Dendritic cell treated with granulocyte-macrophage colony-stimulating factor and Interleukin-4, amounts not matched to agents 40 ng/mL and 50 ng/mL, for 4 days (primary cell): ENCODE data around the gene FSTL4.

Experiments used
- H3K27ac Mint-ChIP-seq: one replicate; pipeline ENCODE4 v1.8.0; 2022; ENCODE audit warnings: mild to moderate bottlenecking, mixed read lengths
- H3K27me3 Mint-ChIP-seq: one replicate; pipeline ENCODE4 v1.8.0; 2022; ENCODE audit warnings: mild to moderate bottlenecking, mixed read lengths
- H3K36me3 Mint-ChIP-seq: one replicate; pipeline ENCODE4 v1.8.0; 2022; ENCODE audit warnings: low read depth, mixed read lengths
- H3K4me1 Mint-ChIP-seq: one replicate; pipeline ENCODE4 v1.8.0; 2022; ENCODE audit warnings: low read depth, mixed read lengths
- H3K4me3 Mint-ChIP-seq: one replicate; pipeline ENCODE4 v1.8.0; 2022; ENCODE audit warnings: mild to moderate bottlenecking, moderate library complexity, mixed read lengths
- H3K9me3 Mint-ChIP-seq: one replicate; pipeline ENCODE4 v1.8.0; 2022; ENCODE audit warnings: mixed read lengths
- intact Hi-C: fragments of 100-400 bp; cut with micrococcal nuclease; formaldehyde crosslinking; loops from one replicate; pipeline ENCODE4 v1.15.0; 2022

The FSTL4 gene

GRCh38 chr5:133482028-133482427 is 130.3 kb downstream of the FSTL4 start:
- peaks cover 21% of the 10 kb centered on the region for H3K27me3 Mint-ChIP-seq
- intact Hi-C loops = no loop called here
- H3K4me3 Mint-ChIP-seq = no peak overlapping the region
- no peaks in the 10 kb centered on the region for H3K36me3 Mint-ChIP-seq
- H3K4me1 Mint-ChIP-seq = peaks cover 6% of the 10 kb centered on the region
- H3K27ac Mint-ChIP-seq = no peak overlapping the region
- no peaks in the 10 kb centered on the region for H3K9me3 Mint-ChIP-seq

GRCh38 chr5:133480866-133481265 is 131.5 kb downstream of the FSTL4 start:
- H3K9me3 Mint-ChIP-seq = no peaks in the 10 kb centered on the region
- no peaks in the 10 kb centered on the region for H3K36me3 Mint-ChIP-seq
- intact Hi-C loops = no loop called here

DNA sequence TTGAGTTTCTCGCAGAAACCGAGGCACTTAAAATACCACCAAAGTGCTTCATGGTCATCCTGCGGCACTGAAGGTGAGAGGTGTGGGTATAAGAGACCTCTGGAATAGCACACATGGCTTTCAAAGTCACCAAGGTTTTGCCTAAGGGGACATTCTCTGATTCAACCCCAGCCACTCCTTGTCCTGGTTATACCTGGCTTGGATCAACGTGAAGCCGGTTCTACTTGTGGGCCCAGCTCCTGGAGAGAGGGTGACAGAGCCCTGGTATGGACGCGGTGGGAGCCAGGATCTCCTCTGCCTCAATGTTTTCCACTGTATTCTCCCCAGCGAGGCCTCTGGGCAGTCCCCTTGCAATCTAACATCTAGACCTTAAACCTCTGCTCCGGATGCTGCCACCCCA is 132.0 kb downstream of the FSTL4 start:
- no peak overlapping the region for H3K4me3 Mint-ChIP-seq
- intact Hi-C loops = no loop called here
- no peaks in the 10 kb centered on the region for H3K36me3 Mint-ChIP-seq
- H3K4me1 Mint-ChIP-seq = peaks cover 6% of the 10 kb centered on the region
- no peak overlapping the region for H3K27ac Mint-ChIP-seq
- H3K27me3 Mint-ChIP-seq = peaks cover 24% of the 10 kb centered on the region
- no peaks in the 10 kb centered on the region for H3K9me3 Mint-ChIP-seq

More at GRCh38 chr5:133480866-133481265, 131.5 kb downstream of the FSTL4 start:
- peaks cover 6% of the 10 kb centered on the region for H3K4me1 Mint-ChIP-seq
- no peak overlapping the region for H3K27ac Mint-ChIP-seq
- H3K4me3 Mint-ChIP-seq = no peak overlapping the region
- peaks cover 22% of the 10 kb centered on the region for H3K27me3 Mint-ChIP-seq

GRCh38 chr5:133478199-133478985 is 133.9 kb downstream of the FSTL4 start:
- no peaks in the 10 kb centered on the region for H3K9me3 Mint-ChIP-seq
- intact Hi-C loops = no loop called here
- no peaks in the 10 kb centered on the region for H3K36me3 Mint-ChIP-seq
- H3K27me3 Mint-ChIP-seq = peaks cover 39% of the 10 kb centered on the region
- H3K27ac Mint-ChIP-seq = no peak overlapping the region
- peaks cover 5% of the 10 kb centered on the region for H3K4me1 Mint-ChIP-seq
- H3K4me3 Mint-ChIP-seq = no peak overlapping the region

DNA sequence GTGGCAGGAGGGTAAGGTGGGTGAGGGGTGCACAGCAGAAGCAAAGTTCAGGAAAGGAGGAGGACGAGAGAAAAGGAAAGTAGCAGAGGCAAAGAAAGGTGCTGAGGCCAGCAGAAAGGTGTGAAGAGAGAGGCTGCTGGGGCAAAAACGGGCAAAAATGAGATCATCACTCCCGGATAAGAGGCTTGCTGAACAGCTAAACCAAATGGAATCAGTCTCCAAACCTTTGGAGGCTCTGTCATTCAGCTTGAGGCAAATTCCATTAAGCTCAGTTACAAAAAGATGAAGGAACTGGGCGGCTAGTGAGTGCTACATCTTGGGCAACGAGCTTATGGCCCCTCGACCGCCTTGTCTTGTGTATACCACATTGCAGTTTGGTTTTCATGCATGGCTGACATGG is 136.4 kb downstream of the FSTL4 start:
- no peak overlapping the region for H3K4me3 Mint-ChIP-seq

DNA sequence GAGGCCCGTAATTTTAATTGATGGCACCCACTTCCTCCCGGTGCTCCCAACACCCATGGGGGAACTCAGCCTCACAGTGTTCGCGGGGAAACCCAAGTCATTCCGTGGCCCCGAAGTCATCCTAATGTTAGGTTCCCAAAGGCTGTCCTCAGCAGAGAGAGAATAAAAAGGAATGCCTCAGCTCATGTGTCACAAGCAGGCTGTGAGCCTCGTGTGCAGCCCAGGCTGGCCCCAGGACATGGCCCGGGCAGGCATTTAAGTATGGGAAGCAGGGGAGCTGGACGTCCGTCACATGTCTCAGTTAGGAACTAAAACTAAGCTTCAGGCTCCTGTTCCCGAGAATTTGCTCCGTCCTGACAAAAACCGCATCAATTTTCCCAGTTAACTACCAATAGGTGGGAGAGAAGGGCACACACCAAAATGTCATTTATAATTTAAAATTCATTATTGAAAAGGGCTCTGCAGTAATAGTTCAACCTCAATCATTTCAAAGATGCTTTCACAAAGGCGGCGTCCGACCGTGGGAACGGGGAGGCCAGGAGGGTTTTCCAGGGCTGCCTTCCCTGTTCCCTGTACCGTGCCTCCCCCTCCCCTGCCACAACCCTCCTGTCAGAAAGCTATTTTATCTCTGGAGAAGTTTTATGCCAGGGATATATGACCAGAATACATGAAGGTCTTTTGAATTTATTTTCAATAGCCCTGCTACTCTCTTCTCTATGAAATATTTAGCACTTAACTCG is 137.3 kb downstream of the FSTL4 start:
- H3K4me3 Mint-ChIP-seq = no peak overlapping the region
- peaks cover 17% of the 10 kb centered on the region for H3K4me1 Mint-ChIP-seq
- intact Hi-C loops = no loop called here
- H3K36me3 Mint-ChIP-seq = no peaks in the 10 kb centered on the region
- H3K9me3 Mint-ChIP-seq = no peaks in the 10 kb centered on the region
- no peak overlapping the region for H3K27ac Mint-ChIP-seq
- H3K27me3 Mint-ChIP-seq = peaks cover 49% of the 10 kb centered on the region

More for the DNA sequence above, 136.4 kb downstream of the FSTL4 start:
- no peaks in the 10 kb centered on the region for H3K36me3 Mint-ChIP-seq
- H3K27ac Mint-ChIP-seq = no peak overlapping the region
- peaks cover 49% of the 10 kb centered on the region for H3K27me3 Mint-ChIP-seq
- H3K9me3 Mint-ChIP-seq = no peaks in the 10 kb centered on the region
- peaks cover 14% of the 10 kb centered on the region for H3K4me1 Mint-ChIP-seq
- intact Hi-C loops = no loop called here

GRCh38 chr5:133473291-133473690 is 139.1 kb downstream of the FSTL4 start:
- Mint-ChIP-seq H3K4me3 (no peak overlapping the region), H3K9me3 (no peaks in the 10 kb centered on the region), H3K27ac (no peak overlapping the region), H3K27me3 (peaks cover 50% of the 10 kb centered on the region), H3K4me1 (peaks cover 34% of the 10 kb centered on the region), H3K36me3 (no peaks in the 10 kb centered on the region)
- intact Hi-C loops = no loop called here

DNA sequence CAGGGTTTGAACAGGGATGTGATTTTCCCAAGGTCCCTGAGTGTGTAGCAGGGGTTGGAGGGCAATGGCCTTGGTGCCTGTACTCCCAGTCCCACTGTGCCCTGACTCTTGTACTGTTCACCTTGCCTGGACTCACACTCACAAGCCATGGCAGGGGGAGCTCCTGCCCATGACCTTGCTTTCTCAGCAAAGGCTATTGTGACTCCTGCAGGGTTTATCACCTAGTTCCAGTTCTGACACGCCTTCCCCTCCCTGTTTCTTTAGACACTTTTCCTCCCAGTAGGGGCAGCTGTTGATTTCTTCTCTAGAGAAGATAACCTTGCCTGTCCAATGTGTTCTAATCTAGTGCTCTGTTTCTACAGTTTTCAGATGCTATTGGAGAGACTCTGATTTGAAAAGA is 139.5 kb downstream of the FSTL4 start:
- Mint-ChIP-seq H3K27ac (no peak overlapping the region), H3K36me3 (no peaks in the 10 kb centered on the region), H3K9me3 (no peaks in the 10 kb centered on the region), H3K4me3 (no peak overlapping the region), H3K27me3 (peaks cover 47% of the 10 kb centered on the region), H3K4me1 (peaks cover 39% of the 10 kb centered on the region)
- intact Hi-C loops = no loop called here

DNA sequence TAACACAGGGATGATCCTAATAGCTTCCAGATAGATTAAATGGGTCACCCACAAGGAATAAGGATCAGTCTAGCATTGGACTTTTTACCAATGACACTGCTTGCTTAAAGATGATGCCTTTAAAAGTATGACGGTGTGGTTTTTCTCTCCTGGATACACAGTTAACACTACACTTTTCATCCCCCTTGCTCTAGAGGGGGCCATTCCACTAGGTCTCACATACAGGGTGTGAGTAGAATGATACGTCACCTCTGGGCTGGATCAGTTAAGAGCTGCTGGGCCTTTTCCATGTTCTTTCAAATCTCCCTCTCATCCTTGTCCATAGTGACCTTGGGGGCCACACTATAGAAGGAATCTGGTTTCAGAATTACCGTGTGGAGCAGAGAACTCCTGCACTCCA is 140.6 kb downstream of the FSTL4 start:
- H3K27ac Mint-ChIP-seq = no peak overlapping the region
- H3K4me3 Mint-ChIP-seq = no peak overlapping the region
- H3K27me3 Mint-ChIP-seq = peaks cover 46% of the 10 kb centered on the region
- no peaks in the 10 kb centered on the region for H3K36me3 Mint-ChIP-seq
- intact Hi-C loops = no loop called here
- H3K4me1 Mint-ChIP-seq = peaks cover 39% of the 10 kb centered on the region
- no peaks in the 10 kb centered on the region for H3K9me3 Mint-ChIP-seq

GRCh38 chr5:133470841-133471240 is 141.5 kb downstream of the FSTL4 start:
- Mint-ChIP-seq H3K4me1 (peaks cover 42% of the 10 kb centered on the region), H3K9me3 (no peaks in the 10 kb centered on the region), H3K27me3 (peaks cover 42% of the 10 kb centered on the region), H3K27ac (no peak overlapping the region), H3K4me3 (no peak overlapping the region), H3K36me3 (no peaks in the 10 kb centered on the region)
- intact Hi-C loops = no loop called here

DNA sequence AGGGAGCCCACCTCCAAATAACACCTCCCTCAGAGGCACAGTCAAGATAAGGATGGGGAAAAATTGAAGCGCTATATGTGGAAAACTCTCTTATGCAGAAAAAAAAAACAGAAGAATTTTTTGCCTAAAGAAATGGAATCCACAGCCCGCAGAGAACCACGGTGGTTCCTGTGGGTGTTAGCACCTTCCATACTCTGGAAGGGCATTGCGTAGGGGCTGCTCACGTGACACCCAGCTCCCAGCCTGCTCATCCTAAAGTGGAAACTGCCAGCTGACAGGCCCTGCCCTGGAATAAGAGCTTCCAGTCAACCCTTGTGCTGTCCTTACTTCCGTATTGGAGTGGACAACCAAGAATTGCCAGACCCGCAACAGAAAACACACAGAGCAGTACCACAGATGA is 142.5 kb downstream of the FSTL4 start:
- Mint-ChIP-seq H3K4me3 (no peak overlapping the region), H3K9me3 (no peaks in the 10 kb centered on the region), H3K36me3 (no peaks in the 10 kb centered on the region), H3K27me3 (peaks cover 33% of the 10 kb centered on the region), H3K4me1 (peaks cover 52% of the 10 kb centered on the region), H3K27ac (no peak overlapping the region)
- intact Hi-C loops = no loop called here

DNA sequence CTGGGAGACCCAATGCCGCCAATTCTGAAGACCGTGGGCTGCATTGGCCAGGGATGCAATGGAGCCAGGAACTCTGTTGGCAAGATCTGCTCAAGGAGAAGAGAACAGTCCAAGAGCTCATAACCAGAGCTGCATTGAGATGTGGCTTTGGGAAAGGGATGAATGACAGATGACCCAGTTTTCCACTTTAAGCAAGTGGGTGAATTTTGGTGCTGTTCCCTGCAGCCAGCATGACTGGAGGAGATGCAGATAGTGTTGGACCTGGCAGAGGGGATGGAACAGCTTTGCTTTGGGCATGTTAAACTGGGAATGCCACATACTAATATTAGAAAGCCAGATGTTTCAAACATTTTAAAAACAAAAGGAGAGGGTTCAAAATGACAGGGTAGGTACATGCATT is 143.1 kb downstream of the FSTL4 start:
- H3K9me3 Mint-ChIP-seq = no peaks in the 10 kb centered on the region
- H3K36me3 Mint-ChIP-seq = no peaks in the 10 kb centered on the region
- no peak overlapping the region for H3K27ac Mint-ChIP-seq
- intact Hi-C loops = no loop called here
- H3K4me3 Mint-ChIP-seq = no peak overlapping the region
- peaks cover 28% of the 10 kb centered on the region for H3K27me3 Mint-ChIP-seq
- peaks cover 53% of the 10 kb centered on the region for H3K4me1 Mint-ChIP-seq

DNA sequence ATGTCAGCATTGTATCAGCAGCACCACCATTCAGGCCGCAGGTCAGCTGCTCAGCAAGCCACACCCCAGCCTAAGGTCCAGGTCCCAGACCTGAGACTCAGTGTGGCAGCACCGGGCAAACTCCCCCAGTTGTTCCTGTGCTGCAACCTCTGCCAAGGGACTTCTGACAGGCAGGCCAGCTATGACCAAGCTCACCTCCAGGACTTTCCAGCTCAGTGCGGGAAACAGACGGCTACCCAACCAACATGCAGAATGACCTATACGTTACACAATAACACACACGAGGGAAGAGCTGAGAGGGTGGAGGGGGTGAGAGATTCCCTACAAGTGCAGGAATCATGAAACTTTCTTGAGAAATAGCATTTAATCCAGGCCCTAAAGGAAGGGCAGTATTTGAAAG is 143.7 kb downstream of the FSTL4 start:
- Mint-ChIP-seq H3K9me3 (no peaks in the 10 kb centered on the region), H3K4me3 (no peak overlapping the region), H3K36me3 (no peaks in the 10 kb centered on the region), H3K27me3 (peaks cover 22% of the 10 kb centered on the region), H3K27ac (no peak overlapping the region), H3K4me1 (peaks cover 50% of the 10 kb centered on the region)
- intact Hi-C loops = no loop called here

GRCh38 chr5:133467826-133468463 is 144.4 kb downstream of the FSTL4 start:
- no peaks in the 10 kb centered on the region for H3K36me3 Mint-ChIP-seq
- H3K9me3 Mint-ChIP-seq = no peaks in the 10 kb centered on the region
- intact Hi-C loops = no loop called here
- no peak overlapping the region for H3K27ac Mint-ChIP-seq
- no peak overlapping the region for H3K4me3 Mint-ChIP-seq
- peaks cover 15% of the 10 kb centered on the region for H3K27me3 Mint-ChIP-seq
- H3K4me1 Mint-ChIP-seq = peaks cover 50% of the 10 kb centered on the region
